Measurements from ENCODE around the gene SLC25A45. TPM values are rescaled to one million over a fixed set of nuclear protein-coding genes. Genes with fewer than 3 reads are reported as not detected.

The SLC25A45 gene
- total and polyA plus RNA-seq, 9 donors = 2.7 to 8.7 (median 3.4) TPM

- 78 to 83% (median 83%) methylated on average over 17 of the region's 17 CpGs for WGBS, 3 donors
- H3K27ac ChIP-seq = no peak overlapping the region
- no peaks in the 10 kb centered on the region for H3K36me3 ChIP-seq
- H3K4me1 ChIP-seq (ENCODE audit: insufficient read depth) = no peaks in the 10 kb centered on the region
- H3K9me3 ChIP-seq = no peaks in the 10 kb centered on the region
- TF ChIP-seq EP300 (IDR thresholded peaks at IDR 0.05) (no peak), CTCF (IDR thresholded peaks at IDR 0.05) (no peak), POLR2A (IDR thresholded peaks at IDR 0.05) (no peak)
- no peak overlapping the region for H3K4me3 ChIP-seq
- no peaks in the 10 kb centered on the region for H3K27me3 ChIP-seq
- intact Hi-C loops (cut with DNase I) = no loop called here
- DNase-seq = no peak
These were observed 18.0 kb upstream of the SLC25A45 start for GRCh38 chr11:65400307-65401072.

GRCh38 chr11:65399845-65400244 lies 17.4 kb upstream of the SLC25A45 start:
- Histone ChIP-seq H3K9me3 (no peaks in the 10 kb centered on the region), H3K4me1 (ENCODE audit: insufficient read depth) (no peaks in the 10 kb centered on the region), H3K36me3 (no peaks in the 10 kb centered on the region), H3K27me3 (no peaks in the 10 kb centered on the region), H3K4me3 (no peak overlapping the region), H3K27ac (no peak overlapping the region)
- WGBS, 3 donors = 93 to 94% (median 93%) methylated on average over 6 to 10 of the region's 10 CpGs
- TF ChIP-seq CTCF (IDR thresholded peaks at IDR 0.05) (no peak), EP300 (IDR thresholded peaks at IDR 0.05) (no peak), POLR2A (IDR thresholded peaks at IDR 0.05) (no peak)
- intact Hi-C loops (cut with DNase I) = no loop called here
- DNase-seq = no peak

- TF ChIP-seq EP300 (IDR thresholded peaks at IDR 0.05) (no peak), POLR2A (IDR thresholded peaks at IDR 0.05) (no peak), CTCF (IDR thresholded peaks at IDR 0.05) (no peak)
- Histone ChIP-seq H3K9me3 (no peaks in the 10 kb centered on the region), H3K27ac (no peak overlapping the region), H3K4me3 (no peak overlapping the region), H3K36me3 (no peaks in the 10 kb centered on the region), H3K4me1 (ENCODE audit: insufficient read depth) (no peaks in the 10 kb centered on the region), H3K27me3 (no peaks in the 10 kb centered on the region)
- intact Hi-C loops (cut with DNase I) = no loop called here
- no peak for DNase-seq
- 88 to 90% (median 89%) methylated on average over 13 of the region's 13 CpGs for WGBS, 3 donors
These were observed 16.8 kb upstream of the SLC25A45 start for GRCh38 chr11:65399249-65399648.

- WGBS, 3 donors = 67 to 80% (median 72%) methylated on average over 16 of the region's 16 CpGs
- Histone ChIP-seq H3K27me3 (no peaks in the 10 kb centered on the region), H3K4me1 (ENCODE audit: insufficient read depth) (no peaks in the 10 kb centered on the region), H3K36me3 (no peaks in the 10 kb centered on the region), H3K9me3 (no peaks in the 10 kb centered on the region), H3K4me3 (no peak overlapping the region), H3K27ac (no peak overlapping the region)
- TF ChIP-seq EP300 (IDR thresholded peaks at IDR 0.05) (no peak), POLR2A (IDR thresholded peaks at IDR 0.05) (no peak), CTCF (IDR thresholded peaks at IDR 0.05) (no peak)
- DNase-seq = no peak
- intact Hi-C loops (cut with DNase I) = no loop called here
These were observed 16.0 kb upstream of the SLC25A45 start for GRCh38 chr11:65398362-65398910.
